Measurements from ENCODE around the gene TCN1. TPM values are rescaled to one million over a fixed set of nuclear protein-coding genes. Genes with fewer than 3 reads are reported as not detected.
"Not testable (repeated sequence)": the region's sequence is repeated elsewhere in the genome, so short reads cannot be mapped to it uniquely, and the experiment has no call there.

Gene TCN1
- polyA plus RNA-seq, 2 donors, result 6.9 to 10.9 TPM

DNA sequence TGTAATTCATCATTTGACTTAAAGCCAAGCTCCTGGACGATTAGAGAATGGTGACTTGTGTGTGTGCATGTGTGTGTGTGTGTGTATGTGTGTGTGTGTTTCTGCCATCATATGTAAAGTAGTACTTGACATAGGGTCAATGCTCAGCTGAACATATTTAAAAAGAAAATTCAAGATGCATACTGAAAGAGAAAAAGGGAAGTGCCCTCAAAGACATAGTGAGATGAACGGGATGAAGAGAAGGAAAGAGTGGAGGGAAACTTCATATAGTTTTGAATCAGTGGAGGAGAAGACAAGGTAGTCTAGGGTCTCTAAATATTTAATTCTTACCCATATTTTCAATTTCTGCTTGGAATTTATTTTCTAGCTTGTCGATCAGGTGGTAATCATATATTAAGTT is 4.0 kb downstream of the TCN1 start:
- H3K27me3 ChIP-seq (ENCODE audit: control insufficient read depth in 1 of 2, insufficient read depth in 2 of 2, low read length in 2 of 2), result no peaks in the 10 kb centered on the region
- H3K27ac ChIP-seq (ENCODE audit: low read depth in 2 of 2, low read length in 1 of 2), result no peak overlapping the region

DNA sequence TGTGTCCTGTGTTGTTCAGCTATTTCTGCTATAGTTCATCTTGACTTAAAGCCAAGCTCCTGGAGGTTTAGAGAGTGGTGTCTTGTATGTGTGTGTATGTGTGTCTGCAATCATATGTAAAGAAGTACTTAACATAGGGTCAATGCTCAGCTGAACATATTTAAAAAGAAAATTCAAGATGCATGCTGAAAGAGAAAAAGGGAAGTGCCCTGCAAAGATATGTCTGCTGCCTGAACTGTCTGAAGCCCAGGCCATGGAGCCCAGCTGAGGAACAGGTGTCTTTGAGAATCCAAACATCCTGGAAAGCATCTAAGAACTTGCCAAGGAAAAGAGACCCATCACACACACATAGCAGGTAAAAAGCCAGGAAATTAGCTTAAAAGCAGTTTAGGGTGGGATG is 6.6 kb downstream of the TCN1 start:
- H3K27me3 ChIP-seq (ENCODE audit: control insufficient read depth in 1 of 2, insufficient read depth in 2 of 2, low read length in 2 of 2), result no peaks in the 10 kb centered on the region
- H3K4me3 ChIP-seq (ENCODE audit: low read depth in 1 of 2, low read length in 2 of 2), result no peak overlapping the region
- H3K27ac ChIP-seq (ENCODE audit: low read depth in 2 of 2, low read length in 1 of 2), result no peak overlapping the region
- H3K36me3 ChIP-seq (ENCODE audit: control insufficient read depth in 2 of 2, insufficient read depth in 2 of 2, low read length in 1 of 2), result no peaks in the 10 kb centered on the region
- no peaks in the 10 kb centered on the region for H3K4me1 ChIP-seq (ENCODE audit: control insufficient read depth in 2 of 2, insufficient read depth in 2 of 2, low read length in 1 of 2)
- H3K9me3 ChIP-seq (ENCODE audit: control insufficient read depth in 2 of 2, insufficient read depth in 1 of 2, low read depth in 1 of 2, low read length in 1 of 2), result no peaks in the 10 kb centered on the region

More for the DNA sequence above, 4.0 kb downstream of the TCN1 start:
- Histone ChIP-seq H3K4me3 (ENCODE audit: low read depth in 1 of 2, low read length in 2 of 2) (no peak overlapping the region), H3K4me1 (ENCODE audit: control insufficient read depth in 2 of 2, insufficient read depth in 2 of 2, low read length in 1 of 2) (no peaks in the 10 kb centered on the region), H3K36me3 (ENCODE audit: control insufficient read depth in 2 of 2, insufficient read depth in 2 of 2, low read length in 1 of 2) (no peaks in the 10 kb centered on the region), H3K9me3 (ENCODE audit: control insufficient read depth in 2 of 2, insufficient read depth in 1 of 2, low read depth in 1 of 2, low read length in 1 of 2) (no peaks in the 10 kb centered on the region)
- 66 to 79% methylated on average over 3 of the region's 3 CpGs for WGBS, 2 donors

DNA sequence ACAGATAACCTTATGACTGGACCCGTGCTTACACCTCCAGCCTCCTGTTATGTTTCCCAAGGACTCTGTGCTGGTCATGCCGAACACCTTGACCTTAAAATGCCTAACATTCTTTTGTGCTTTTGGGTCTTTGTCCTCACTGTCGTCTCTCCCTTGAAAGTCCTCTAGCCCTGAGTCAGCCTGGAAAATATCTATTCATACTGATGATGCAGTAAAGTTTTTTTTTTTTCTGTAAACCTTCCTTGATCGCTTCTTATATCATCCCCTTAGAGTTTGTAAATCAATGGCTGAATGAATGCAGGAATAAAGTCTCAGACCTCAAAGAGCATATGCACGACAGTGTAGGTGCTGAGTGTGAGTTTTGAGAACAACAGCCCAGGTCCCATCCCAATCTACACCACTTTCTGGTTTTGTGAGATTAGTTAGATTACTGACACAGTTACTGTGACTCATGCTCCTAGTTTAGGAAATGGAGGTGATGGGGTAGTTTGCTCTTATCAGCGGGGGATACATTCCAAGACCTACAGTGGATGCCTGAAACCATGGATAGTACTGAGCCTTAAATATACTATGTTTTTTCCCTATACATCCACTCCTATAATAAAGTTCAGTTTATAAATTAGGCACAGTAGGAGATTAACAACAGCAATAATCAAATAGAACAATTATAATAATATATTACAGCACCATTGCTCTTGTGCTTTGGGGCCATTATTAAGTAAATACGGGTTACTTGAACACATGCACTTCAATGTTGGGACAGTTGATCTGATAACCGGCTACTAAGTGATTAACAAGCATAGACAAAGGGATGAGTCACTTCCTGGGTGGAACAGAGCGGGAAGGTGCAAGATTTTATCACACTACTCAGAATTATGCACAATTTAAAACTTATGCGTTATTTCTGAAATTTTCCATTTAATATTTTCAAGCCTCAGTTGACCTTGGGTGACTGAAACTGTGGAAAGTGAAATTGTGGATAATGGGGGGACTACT is 8.6 kb downstream of the TCN1 start:
- Histone ChIP-seq H3K4me1 (ENCODE audit: control insufficient read depth in 2 of 2, insufficient read depth in 2 of 2, low read length in 1 of 2) (no peaks in the 10 kb centered on the region), H3K4me3 (ENCODE audit: low read depth in 1 of 2, low read length in 2 of 2) (no peak overlapping the region), H3K9me3 (ENCODE audit: control insufficient read depth in 2 of 2, insufficient read depth in 1 of 2, low read depth in 1 of 2, low read length in 1 of 2) (no peaks in the 10 kb centered on the region), H3K27me3 (ENCODE audit: control insufficient read depth in 1 of 2, insufficient read depth in 2 of 2, low read length in 2 of 2) (no peaks in the 10 kb centered on the region), H3K36me3 (ENCODE audit: control insufficient read depth in 2 of 2, insufficient read depth in 2 of 2, low read length in 1 of 2) (no peaks in the 10 kb centered on the region), H3K27ac (ENCODE audit: low read depth in 2 of 2, low read length in 1 of 2) (no peak overlapping the region)
- WGBS, 2 donors, result 56 to 61% methylated on average over 10 of the region's 10 CpGs

DNA sequence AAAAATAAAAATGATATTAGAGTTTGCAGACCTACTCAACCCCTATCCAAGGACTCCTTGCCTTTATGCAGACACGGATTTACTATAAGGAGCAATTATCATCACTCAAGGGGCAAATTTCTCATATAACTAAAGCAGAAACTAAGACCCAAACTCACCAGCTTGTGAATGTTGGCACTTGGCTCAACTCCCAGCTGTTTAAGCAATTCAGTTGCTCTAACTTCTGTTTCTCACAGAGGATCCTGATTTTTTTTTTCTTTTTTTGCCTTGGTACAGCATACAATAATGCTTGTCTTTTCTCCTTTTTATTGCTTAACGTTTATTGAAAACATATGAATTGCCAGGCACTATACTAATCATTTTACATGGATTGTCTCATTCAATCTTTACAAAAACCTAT is 11.4 kb downstream of the TCN1 start:
- H3K36me3 ChIP-seq (ENCODE audit: control insufficient read depth in 2 of 2, insufficient read depth in 2 of 2, low read length in 1 of 2), result no peaks in the 10 kb centered on the region
- no peak overlapping the region for H3K4me3 ChIP-seq (ENCODE audit: low read depth in 1 of 2, low read length in 2 of 2)
- no peaks in the 10 kb centered on the region for H3K4me1 ChIP-seq (ENCODE audit: control insufficient read depth in 2 of 2, insufficient read depth in 2 of 2, low read length in 1 of 2)
- no peak overlapping the region for H3K27ac ChIP-seq (ENCODE audit: low read depth in 2 of 2, low read length in 1 of 2)
- no peaks in the 10 kb centered on the region for H3K27me3 ChIP-seq (ENCODE audit: control insufficient read depth in 1 of 2, insufficient read depth in 2 of 2, low read length in 2 of 2)
- WGBS, 2 donors, result 44 to 65% methylated on average over 2 of the region's 2 CpGs
- no peaks in the 10 kb centered on the region for H3K9me3 ChIP-seq (ENCODE audit: control insufficient read depth in 2 of 2, insufficient read depth in 1 of 2, low read depth in 1 of 2, low read length in 1 of 2)

DNA sequence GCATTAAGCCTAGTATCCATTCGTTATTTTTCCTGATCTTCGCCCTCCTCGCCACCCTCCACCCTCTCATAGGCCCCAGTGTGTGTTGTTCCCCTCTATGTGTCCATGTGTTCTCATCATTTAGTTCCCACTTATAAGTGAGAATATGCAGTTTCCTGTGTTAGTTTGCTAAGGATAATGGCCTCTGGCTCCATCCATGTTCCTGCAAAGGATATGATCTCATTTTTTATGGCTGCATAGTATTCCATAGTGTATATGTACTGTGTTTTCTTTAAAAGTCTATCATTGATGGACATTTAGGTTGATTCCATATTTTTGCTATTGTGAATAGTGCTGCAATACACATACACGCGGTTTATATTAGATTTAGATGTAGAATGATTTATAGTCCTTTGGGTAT is 14.9 kb downstream of the TCN1 start:
- WGBS, 2 donors, result 89 to 90% methylated on average over 5 of the region's 5 CpGs

DNA sequence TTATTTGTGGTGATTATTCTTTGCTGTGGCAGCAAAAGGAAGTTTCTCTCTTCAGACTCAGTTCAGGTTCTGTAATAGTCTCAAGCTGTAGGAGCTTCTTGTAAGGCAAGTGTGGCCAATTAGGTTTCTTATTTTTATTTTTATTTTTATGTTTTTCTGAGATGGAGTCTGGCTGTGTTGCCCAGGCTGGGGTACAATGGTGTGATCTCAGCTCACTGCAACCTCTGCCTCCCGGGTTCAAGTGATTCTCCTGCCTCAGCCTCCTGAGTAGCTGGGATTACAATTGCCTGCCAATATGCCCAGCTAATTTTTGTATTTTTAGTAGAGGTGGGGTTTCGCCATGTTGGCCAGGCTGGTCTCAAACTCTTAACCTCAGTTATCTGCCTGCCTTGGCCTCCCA is 16.7 kb downstream of the TCN1 start:
- H3K27ac ChIP-seq (ENCODE audit: low read depth in 2 of 2, low read length in 1 of 2); H3K4me3 ChIP-seq (ENCODE audit: low read depth in 1 of 2, low read length in 2 of 2); H3K27me3 ChIP-seq (ENCODE audit: control insufficient read depth in 1 of 2, insufficient read depth in 2 of 2, low read length in 2 of 2); H3K36me3 ChIP-seq (ENCODE audit: control insufficient read depth in 2 of 2, insufficient read depth in 2 of 2, low read length in 1 of 2); H3K4me1 ChIP-seq (ENCODE audit: control insufficient read depth in 2 of 2, insufficient read depth in 2 of 2, low read length in 1 of 2); H3K9me3 ChIP-seq (ENCODE audit: control insufficient read depth in 2 of 2, insufficient read depth in 1 of 2, low read depth in 1 of 2, low read length in 1 of 2): not testable (repeated sequence)
- whole genome bisulfite sequencing, 2 donors, result 91 to 98% methylated on average over 2 of the region's 2 CpGs

More for the DNA sequence above, 14.9 kb downstream of the TCN1 start:
- not testable (repeated sequence) for H3K4me3 ChIP-seq (ENCODE audit: low read depth in 1 of 2, low read length in 2 of 2); H3K9me3 ChIP-seq (ENCODE audit: control insufficient read depth in 2 of 2, insufficient read depth in 1 of 2, low read depth in 1 of 2, low read length in 1 of 2); H3K27ac ChIP-seq (ENCODE audit: low read depth in 2 of 2, low read length in 1 of 2); H3K4me1 ChIP-seq (ENCODE audit: control insufficient read depth in 2 of 2, insufficient read depth in 2 of 2, low read length in 1 of 2); H3K27me3 ChIP-seq (ENCODE audit: control insufficient read depth in 1 of 2, insufficient read depth in 2 of 2, low read length in 2 of 2); H3K36me3 ChIP-seq (ENCODE audit: control insufficient read depth in 2 of 2, insufficient read depth in 2 of 2, low read length in 1 of 2)

DNA sequence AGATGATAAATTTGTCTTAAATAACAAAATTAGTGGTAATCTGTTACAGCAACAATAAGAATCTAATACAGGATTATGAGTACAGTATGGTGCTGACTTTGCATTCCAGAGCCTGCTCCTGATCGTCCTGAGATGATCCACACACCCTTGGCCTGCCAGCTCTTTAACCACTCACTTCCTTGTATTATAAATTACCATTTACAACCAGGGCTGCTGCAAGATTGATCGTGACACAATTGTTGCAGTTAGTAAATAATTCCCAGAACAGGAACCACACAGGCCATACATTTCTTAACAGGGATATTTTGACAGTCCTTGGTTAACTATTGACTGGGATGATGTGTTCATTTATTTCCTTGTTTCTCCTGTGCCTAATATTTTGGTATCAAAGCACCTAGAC is 17.2 kb downstream of the TCN1 start:
- 15% methylated on average over 2 of the region's 2 CpGs for WGBS, 2 donors
- H3K36me3 ChIP-seq (ENCODE audit: control insufficient read depth in 2 of 2, insufficient read depth in 2 of 2, low read length in 1 of 2), result no peaks in the 10 kb centered on the region
- H3K4me1 ChIP-seq (ENCODE audit: control insufficient read depth in 2 of 2, insufficient read depth in 2 of 2, low read length in 1 of 2), result peaks cover 0 to 2% of the 10 kb centered on the region in 2 donors
- H3K27me3 ChIP-seq (ENCODE audit: control insufficient read depth in 1 of 2, insufficient read depth in 2 of 2, low read length in 2 of 2), result no peaks in the 10 kb centered on the region
- H3K27ac ChIP-seq (ENCODE audit: low read depth in 2 of 2, low read length in 1 of 2), result no peak overlapping the region
- H3K4me3 ChIP-seq (ENCODE audit: low read depth in 1 of 2, low read length in 2 of 2), result no peak overlapping the region
- no peaks in the 10 kb centered on the region for H3K9me3 ChIP-seq (ENCODE audit: control insufficient read depth in 2 of 2, insufficient read depth in 1 of 2, low read depth in 1 of 2, low read length in 1 of 2)

DNA sequence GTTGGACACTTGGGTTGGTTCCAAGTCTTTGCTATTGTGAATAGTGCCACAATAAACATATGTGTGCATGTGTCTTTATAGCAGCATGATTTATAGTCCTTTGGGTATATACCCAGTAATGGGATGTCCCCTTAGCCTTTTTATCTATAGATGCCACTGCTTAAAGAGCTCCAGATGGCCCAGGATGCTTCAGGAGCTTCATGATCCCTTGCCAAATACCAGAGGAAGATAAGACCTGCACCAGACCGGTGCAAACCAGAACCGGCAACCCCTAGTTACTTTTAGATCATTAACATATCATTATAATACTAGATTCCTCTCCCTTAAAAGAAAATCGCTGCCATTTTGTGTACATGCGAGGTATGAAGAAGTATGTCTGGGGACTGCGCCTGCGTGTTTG is 17.8 kb downstream of the TCN1 start:
- H3K27me3 ChIP-seq (ENCODE audit: control insufficient read depth in 1 of 2, insufficient read depth in 2 of 2, low read length in 2 of 2); H3K9me3 ChIP-seq (ENCODE audit: control insufficient read depth in 2 of 2, insufficient read depth in 1 of 2, low read depth in 1 of 2, low read length in 1 of 2); H3K4me1 ChIP-seq (ENCODE audit: control insufficient read depth in 2 of 2, insufficient read depth in 2 of 2, low read length in 1 of 2); H3K27ac ChIP-seq (ENCODE audit: low read depth in 2 of 2, low read length in 1 of 2); H3K4me3 ChIP-seq (ENCODE audit: low read depth in 1 of 2, low read length in 2 of 2); H3K36me3 ChIP-seq (ENCODE audit: control insufficient read depth in 2 of 2, insufficient read depth in 2 of 2, low read length in 1 of 2): not testable (repeated sequence)
- 94 to 95% methylated on average over 6 of the region's 6 CpGs for WGBS, 2 donors

DNA sequence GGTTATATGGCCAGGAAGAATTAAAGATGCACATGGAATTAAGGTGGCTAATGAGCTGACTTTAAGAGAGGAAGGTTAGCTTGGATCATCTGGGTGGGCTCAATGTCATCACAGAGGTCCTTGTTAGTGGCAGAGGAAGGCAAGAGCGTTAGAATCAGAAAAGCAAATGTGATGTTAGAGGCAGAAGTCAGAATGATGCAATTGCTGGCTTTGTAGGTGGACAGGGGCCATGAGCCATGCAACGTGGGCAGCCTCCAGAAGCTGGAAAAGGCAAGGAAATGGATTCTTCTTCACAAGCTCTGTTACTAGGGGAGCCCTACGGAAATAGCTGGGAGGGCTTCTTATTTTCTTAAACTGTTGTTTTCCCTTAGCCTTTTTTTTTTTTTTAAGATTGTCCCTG is 18.7 kb downstream of the TCN1 start:
- H3K36me3 ChIP-seq (ENCODE audit: control insufficient read depth in 2 of 2, insufficient read depth in 2 of 2, low read length in 1 of 2), result no peaks in the 10 kb centered on the region
- H3K4me3 ChIP-seq (ENCODE audit: low read depth in 1 of 2, low read length in 2 of 2), result no peak overlapping the region
- no peak overlapping the region for H3K27ac ChIP-seq (ENCODE audit: low read depth in 2 of 2, low read length in 1 of 2)
- 83 to 86% methylated on average over 3 of the region's 3 CpGs for WGBS, 2 donors
- no peaks in the 10 kb centered on the region for H3K9me3 ChIP-seq (ENCODE audit: control insufficient read depth in 2 of 2, insufficient read depth in 1 of 2, low read depth in 1 of 2, low read length in 1 of 2)
- no peaks in the 10 kb centered on the region for H3K27me3 ChIP-seq (ENCODE audit: control insufficient read depth in 1 of 2, insufficient read depth in 2 of 2, low read length in 2 of 2)
- H3K4me1 ChIP-seq (ENCODE audit: control insufficient read depth in 2 of 2, insufficient read depth in 2 of 2, low read length in 1 of 2), result peaks cover 0 to 2% of the 10 kb centered on the region in 2 donors

DNA sequence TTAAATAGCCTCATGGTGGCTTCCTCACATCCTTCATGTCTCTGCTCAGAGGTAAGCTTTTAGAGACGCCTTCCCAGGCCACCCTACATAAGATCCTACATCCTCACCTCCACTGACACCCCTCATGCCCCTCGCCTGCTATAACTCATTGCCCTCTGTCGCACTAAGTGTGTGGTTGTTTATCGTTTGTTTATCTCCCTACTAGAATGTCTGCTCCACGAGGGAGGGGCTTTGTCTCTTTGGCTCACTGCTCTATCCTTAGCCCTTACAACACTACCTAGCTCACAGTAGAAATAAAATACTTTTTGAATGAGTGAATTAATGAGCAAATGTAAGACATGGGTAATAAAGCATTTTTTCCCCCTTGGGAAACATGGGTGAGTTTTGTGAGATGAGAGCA is 19.7 kb downstream of the TCN1 start:
- WGBS, 2 donors, result 63 to 72% methylated on average over 5 of the region's 5 CpGs
- no peaks in the 10 kb centered on the region for H3K27me3 ChIP-seq (ENCODE audit: control insufficient read depth in 1 of 2, insufficient read depth in 2 of 2, low read length in 2 of 2)
- peaks cover 0 to 2% of the 10 kb centered on the region in 2 donors for H3K4me1 ChIP-seq (ENCODE audit: control insufficient read depth in 2 of 2, insufficient read depth in 2 of 2, low read length in 1 of 2)
- H3K9me3 ChIP-seq (ENCODE audit: control insufficient read depth in 2 of 2, insufficient read depth in 1 of 2, low read depth in 1 of 2, low read length in 1 of 2), result no peaks in the 10 kb centered on the region
- no peaks in the 10 kb centered on the region for H3K36me3 ChIP-seq (ENCODE audit: control insufficient read depth in 2 of 2, insufficient read depth in 2 of 2, low read length in 1 of 2)
- H3K27ac ChIP-seq (ENCODE audit: low read depth in 2 of 2, low read length in 1 of 2), result no peak overlapping the region
- no peak overlapping the region for H3K4me3 ChIP-seq (ENCODE audit: low read depth in 1 of 2, low read length in 2 of 2)

All from esophagus (tissue), 2 donors.